GM13976 (cell line): ENCODE data around the gene AUP1.

ENCODE experiments used
- DNase-seq: peaks from one replicate; pipeline ENCODE4 v3.0.0; 2012; ENCODE audit warnings: low spot score
- in situ Hi-C: fragments of 300-500 bp; cut with MboI; formaldehyde crosslinking; loops from one replicate; pipeline ENCODE4 v1.12.0; 2022; ENCODE audit warnings: low sequenced_read_pairs, mixed read lengths, inconsistent platforms; ENCODE audit not compliant: unreplicated experiment
- TF ChIP-seq, protein P1 (sequence below): IDR thresholded peaks from 2 replicates; pipeline ENCODE4 v1.5.1; 2012; ENCODE audit warnings: borderline replicate concordance, mild to moderate bottlenecking; ENCODE audit not compliant: insufficient read depth; ENCODE audit errors: extremely low read depth, missing control alignments, control extremely low read depth

The AUP1 gene

DNA sequence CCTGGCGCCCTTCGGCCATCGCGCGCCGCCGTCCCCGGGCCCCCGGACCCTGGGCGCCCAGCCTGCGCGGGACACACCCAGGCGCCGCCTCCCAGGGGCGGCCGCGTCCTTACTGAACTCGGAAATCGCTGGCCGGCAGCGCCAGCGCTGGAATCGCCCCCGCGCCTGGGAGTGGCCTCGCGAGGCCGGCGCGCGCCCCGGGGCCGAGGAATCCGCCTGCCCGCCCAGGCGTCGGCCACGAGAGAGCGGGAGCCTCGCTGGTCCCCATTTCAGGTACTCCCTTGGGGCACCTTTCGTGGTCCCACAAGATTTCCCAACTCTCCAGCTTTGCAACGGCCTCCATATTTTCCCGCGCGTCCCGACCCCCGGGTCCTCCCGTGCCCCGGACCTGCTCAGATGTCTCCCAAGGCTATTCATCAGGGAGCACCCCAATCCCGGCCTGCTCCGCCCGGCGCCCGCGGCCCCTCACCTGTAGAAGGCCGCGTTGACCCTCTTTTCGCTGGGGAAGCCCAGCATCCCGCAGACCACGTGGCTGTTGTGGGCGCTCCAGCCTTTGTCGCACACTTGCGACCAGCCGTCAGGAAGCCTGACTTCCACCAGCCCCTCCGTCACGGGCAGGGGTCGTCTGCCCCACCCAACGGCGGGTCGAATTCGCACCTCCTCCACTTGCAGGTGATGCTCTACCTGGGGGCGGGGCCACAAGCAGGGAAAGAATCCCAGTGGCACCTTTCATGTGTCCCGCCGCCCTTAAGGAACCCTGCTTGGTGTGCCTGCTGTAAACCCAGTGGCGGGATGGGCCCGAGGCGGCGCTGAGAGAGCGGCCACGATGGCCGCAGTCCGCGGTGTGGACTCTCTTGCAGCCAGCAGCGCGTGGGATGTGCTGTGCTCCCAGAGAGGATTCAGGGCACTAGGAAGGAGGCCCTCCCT lies 19.7 kb upstream of the AUP1 start:
- TF ChIP-seq, protein P1, sequence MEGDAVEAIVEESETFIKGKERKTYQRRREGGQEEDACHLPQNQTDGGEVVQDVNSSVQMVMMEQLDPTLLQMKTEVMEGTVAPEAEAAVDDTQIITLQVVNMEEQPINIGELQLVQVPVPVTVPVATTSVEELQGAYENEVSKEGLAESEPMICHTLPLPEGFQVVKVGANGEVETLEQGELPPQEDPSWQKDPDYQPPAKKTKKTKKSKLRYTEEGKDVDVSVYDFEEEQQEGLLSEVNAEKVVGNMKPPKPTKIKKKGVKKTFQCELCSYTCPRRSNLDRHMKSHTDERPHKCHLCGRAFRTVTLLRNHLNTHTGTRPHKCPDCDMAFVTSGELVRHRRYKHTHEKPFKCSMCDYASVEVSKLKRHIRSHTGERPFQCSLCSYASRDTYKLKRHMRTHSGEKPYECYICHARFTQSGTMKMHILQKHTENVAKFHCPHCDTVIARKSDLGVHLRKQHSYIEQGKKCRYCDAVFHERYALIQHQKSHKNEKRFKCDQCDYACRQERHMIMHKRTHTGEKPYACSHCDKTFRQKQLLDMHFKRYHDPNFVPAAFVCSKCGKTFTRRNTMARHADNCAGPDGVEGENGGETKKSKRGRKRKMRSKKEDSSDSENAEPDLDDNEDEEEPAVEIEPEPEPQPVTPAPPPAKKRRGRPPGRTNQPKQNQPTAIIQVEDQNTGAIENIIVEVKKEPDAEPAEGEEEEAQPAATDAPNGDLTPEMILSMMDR = no peak
- in situ Hi-C loops = no loop called here
- peak; percentile 88 for DNase-seq

DNA sequence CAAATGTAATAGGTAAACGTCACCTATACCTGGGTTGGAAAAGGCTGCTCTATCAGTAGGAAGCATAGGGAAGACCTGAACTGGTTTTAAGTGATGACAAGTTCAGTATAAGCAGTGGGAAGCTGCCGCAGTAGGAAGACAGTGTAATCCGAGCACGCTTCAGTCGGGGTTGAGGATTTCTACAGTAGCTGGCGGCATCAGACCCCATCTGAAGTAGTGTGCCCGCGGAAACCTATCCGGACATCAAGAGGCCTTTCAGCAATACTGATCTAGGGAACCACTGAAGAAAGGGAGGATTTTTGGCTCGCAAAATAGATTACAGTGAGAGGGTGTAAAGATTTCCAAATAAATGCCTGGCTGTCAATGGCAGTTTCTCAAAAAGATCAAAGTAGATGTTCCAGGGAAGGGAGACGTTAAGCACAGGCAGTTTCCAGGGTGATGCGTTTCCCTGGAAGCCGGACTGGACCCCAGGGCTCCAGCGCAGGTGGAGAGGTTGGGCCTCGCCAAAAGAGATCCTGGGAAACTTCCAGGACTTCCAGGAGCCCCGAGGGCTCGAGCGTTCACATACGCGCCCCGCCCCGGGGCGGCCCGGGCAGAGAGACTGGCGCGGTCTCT lies 18.9 kb upstream of the AUP1 start:
- in situ Hi-C loops = no loop called here
- no peak for DNase-seq
- TF ChIP-seq, protein P1 = no peak

DNA sequence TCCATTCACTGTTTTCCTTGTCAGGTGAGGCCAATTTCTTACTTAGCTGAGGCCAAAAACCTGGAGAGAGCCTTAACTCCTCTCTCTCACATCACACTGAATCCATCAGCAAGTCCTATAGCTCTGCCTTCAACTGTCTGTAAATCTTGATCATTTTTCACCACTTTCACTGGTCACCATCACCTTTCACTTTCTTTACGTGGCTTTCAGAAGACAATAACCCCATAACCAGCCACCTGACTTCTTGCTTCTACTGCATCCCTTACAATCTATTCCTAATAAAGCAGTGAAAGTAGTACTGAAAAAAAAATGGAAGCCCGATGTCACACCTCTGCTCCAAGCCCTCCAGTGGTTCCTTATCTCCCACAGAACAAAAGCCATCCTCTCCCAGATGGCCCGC lies 16.5 kb upstream of the AUP1 start:
- in situ Hi-C loops = no loop called here
- DNase-seq = no peak
- TF ChIP-seq, protein P1 = no peak

DNA sequence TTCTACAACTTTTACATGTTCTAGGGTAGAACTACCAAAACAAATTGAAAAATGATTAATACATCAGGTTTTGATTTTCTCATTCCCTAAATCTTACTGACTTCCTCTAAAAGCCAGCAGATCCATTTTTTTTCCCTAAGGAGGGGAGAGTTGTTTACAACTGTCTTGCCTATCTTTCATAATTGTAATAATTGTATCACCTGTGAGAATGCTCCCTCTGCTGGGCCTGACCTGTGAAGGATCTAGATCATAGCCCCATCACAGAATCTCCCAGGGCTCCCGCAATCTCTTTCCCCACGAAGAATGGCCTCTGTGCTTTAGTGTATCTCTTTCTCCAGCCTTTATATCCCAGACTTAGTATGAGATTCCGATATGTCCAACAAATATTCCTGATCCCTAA lies 15.1 kb upstream of the AUP1 start:
- TF ChIP-seq, protein P1 = peak; percentile 23
- no peak for DNase-seq
- in situ Hi-C loops = no loop called here

DNA sequence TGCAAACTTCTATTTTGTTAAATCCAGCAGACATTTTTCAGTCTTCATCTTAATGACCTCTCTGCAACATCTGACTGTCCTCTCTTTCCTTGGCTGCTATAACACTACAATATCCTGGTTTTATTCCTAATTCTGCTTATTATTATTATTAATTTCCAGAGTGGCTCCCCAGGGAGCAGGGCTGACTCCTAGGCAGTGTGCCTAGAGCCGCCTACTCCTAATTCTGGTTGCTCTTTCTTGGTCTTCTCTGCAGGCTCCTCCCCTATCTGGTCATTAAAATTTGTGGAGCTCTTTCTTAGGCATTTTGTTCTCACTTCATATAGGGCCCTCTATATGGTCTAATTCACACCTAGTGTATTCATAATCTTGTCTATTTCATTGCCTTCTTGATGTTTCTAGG lies 13.5 kb upstream of the AUP1 start:
- TF ChIP-seq, protein P1 = no peak
- no peak for DNase-seq
- in situ Hi-C loops = no loop called here

DNA sequence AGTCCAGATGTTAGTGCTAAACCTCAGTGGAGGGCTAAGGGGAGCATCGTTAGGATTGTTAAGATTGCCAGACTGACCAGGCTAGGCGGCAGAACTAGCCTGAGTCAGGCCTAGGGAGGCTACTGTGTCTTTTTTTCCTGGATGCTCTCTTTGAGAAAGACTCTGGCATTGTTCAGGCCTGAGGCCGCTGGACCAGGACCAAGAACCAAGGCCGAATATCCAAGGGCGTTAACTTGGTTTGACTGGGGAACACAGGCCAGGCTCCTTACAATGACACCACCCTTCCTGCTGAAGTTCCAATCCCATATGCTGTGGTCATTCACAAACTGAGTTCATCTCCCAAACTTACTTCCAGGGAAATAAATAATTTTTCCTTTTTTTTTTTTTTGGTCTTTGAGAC lies 10.8 kb upstream of the AUP1 start:
- TF ChIP-seq, protein P1 = no peak
- no peak for DNase-seq

More for the DNA sequence above, 10.8 kb upstream of the AUP1 start:
- in situ Hi-C loops = no loop called here
